DOHH2 (cell line): Measurements from ENCODE around the gene SAMD9.

ENCODE experiments used
- H3F3A ChIP-seq: fragments of 200-600 bp; sonication (generic), shearing (Covaris generic); 2 replicates; pipeline ENCODE4 v1.6.0; 2016; ENCODE audit warnings: antibody characterized with exemption, mild to moderate bottlenecking; ENCODE audit not compliant: control insufficient read depth, insufficient read depth
- H3K27ac ChIP-seq: fragments of 200-600 bp; sonication (generic); 2 replicates; pipeline ENCODE4 v1.5.1; 2014; ENCODE audit warnings: low read depth, mild to moderate bottlenecking, low read length, moderate library complexity
- H3K27me3 ChIP-seq: fragments of 200-600 bp; sonication (generic); 2 replicates; pipeline ENCODE4 v1.6.1; 2014; ENCODE audit warnings: mild to moderate bottlenecking, low read length, mixed read lengths; ENCODE audit not compliant: control insufficient read depth
- H3K36me3 ChIP-seq: fragments of 200-600 bp; sonication (generic); 2 replicates; pipeline ENCODE4 v1.6.1; 2014; ENCODE audit warnings: mild to moderate bottlenecking, low read length, moderate library complexity, mixed read lengths; ENCODE audit not compliant: control insufficient read depth
- H3K4me1 ChIP-seq: fragments of 200-600 bp; sonication (generic); 2 replicates; pipeline ENCODE4 v1.6.1; 2014; ENCODE audit warnings: mild to moderate bottlenecking, low read length, mixed read lengths; ENCODE audit not compliant: control insufficient read depth
- H3K4me2 ChIP-seq: fragments of 200-600 bp; sonication (generic); 2 replicates; pipeline ENCODE4 v1.6.0; 2014; ENCODE audit warnings: mild to moderate bottlenecking, low read length, moderate library complexity
- H3K4me3 ChIP-seq: fragments of 200-600 bp; sonication (generic); 2 replicates; pipeline ENCODE4 v1.5.1; 2014; ENCODE audit warnings: mild to moderate bottlenecking, low read length, mixed read lengths
- H3K79me2 ChIP-seq: fragments of 200-600 bp; sonication (generic); 2 replicates; pipeline ENCODE4 v1.6.1; 2014; ENCODE audit warnings: mild to moderate bottlenecking, low read length, mixed read lengths; ENCODE audit not compliant: control insufficient read depth
- H3K9me2 ChIP-seq: fragments of 200-600 bp; sonication (generic); replicated peaks from 2 replicates; pipeline ENCODE4 v1.6.1; 2014; ENCODE audit warnings: mild to moderate bottlenecking, low read length, mixed read lengths; ENCODE audit not compliant: control insufficient read depth
- H3K9me3 ChIP-seq: fragments of 200-600 bp; sonication (generic); 2 replicates; pipeline ENCODE4 v1.6.1; 2014; ENCODE audit warnings: antibody characterized with exemption, low read length, mixed read lengths; ENCODE audit not compliant: control insufficient read depth, insufficient read depth
- H4K20me1 ChIP-seq: fragments of 200-600 bp; sonication (generic); 2 replicates; pipeline ENCODE4 v1.6.0; 2014; ENCODE audit warnings: low read depth, mild to moderate bottlenecking, antibody characterized with exemption, low read length, moderate library complexity; ENCODE audit not compliant: control insufficient read depth, insufficient read depth
- CTCF ChIP-seq: fragments of 200-600 bp; sonication (generic); IDR thresholded peaks from one replicate; pipeline ENCODE4 v1.5.1; 2014; ENCODE audit warnings: antibody characterized with exemption, mild to moderate bottlenecking, low read depth, low read length; ENCODE audit not compliant: poor library complexity, severe bottlenecking
- EZH2phosphoT487 ChIP-seq: fragments of 200-600 bp; sonication (generic); IDR thresholded peaks from 2 replicates; pipeline ENCODE4 v1.6.1; 2017; ENCODE audit warnings: borderline replicate concordance, mild to moderate bottlenecking, antibody characterized with exemption, low read length, moderate library complexity, mixed read lengths

The SAMD9 gene

GRCh38 chr7:93146036-93146435, 28.3 kb upstream of the SAMD9 start:
- H3K4me2 ChIP-seq, result no peak overlapping the region
- no peaks in the 10 kb centered on the region for H3K4me1 ChIP-seq
- no peak overlapping the region for H3K27ac ChIP-seq
- no peaks in the 10 kb centered on the region for H3K79me2 ChIP-seq
- no peaks in the 10 kb centered on the region for H3F3A ChIP-seq
- H3K9me3 ChIP-seq, result no peaks in the 10 kb centered on the region
- H4K20me1 ChIP-seq, result no peaks in the 10 kb centered on the region
- TF ChIP-seq EZH2phosphoT487, result no peak
- no peak for TF ChIP-seq CTCF
- H3K27me3 ChIP-seq, result no peaks in the 10 kb centered on the region
- no peaks in the 10 kb centered on the region for H3K9me2 ChIP-seq
- H3K36me3 ChIP-seq, result no peaks in the 10 kb centered on the region
- no peak overlapping the region for H3K4me3 ChIP-seq

DNA sequence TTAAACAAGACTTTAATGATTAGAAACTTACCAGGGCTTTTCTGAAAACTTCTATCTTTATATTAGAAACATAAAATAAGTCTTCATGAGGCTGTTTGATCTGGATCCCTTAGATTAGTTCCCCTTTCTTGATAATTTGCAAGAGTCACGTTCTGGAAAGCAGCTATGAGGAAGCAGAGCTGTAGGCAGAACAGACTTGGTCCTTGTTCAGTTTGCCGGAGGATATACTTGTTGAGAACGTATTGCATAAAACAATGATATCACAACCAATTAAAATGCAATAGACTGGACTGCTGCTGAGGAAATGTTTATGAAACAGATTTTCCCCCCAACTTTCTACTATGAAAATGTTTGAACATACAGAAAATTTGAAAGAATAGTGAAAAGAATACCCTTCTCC, 27.6 kb upstream of the SAMD9 start:
- Histone ChIP-seq H3K4me2 (no peak overlapping the region), H3K27me3 (no peaks in the 10 kb centered on the region), H3K79me2 (no peaks in the 10 kb centered on the region), H3K27ac (no peak overlapping the region), H4K20me1 (no peaks in the 10 kb centered on the region), H3K4me3 (no peak overlapping the region), H3K4me1 (no peaks in the 10 kb centered on the region), H3F3A (no peaks in the 10 kb centered on the region), H3K9me2 (no peaks in the 10 kb centered on the region), H3K36me3 (no peaks in the 10 kb centered on the region), H3K9me3 (no peaks in the 10 kb centered on the region)
- TF ChIP-seq EZH2phosphoT487 (no peak), CTCF (no peak)

GRCh38 chr7:93142127-93142526, 24.3 kb upstream of the SAMD9 start:
- Histone ChIP-seq H3K9me3 (no peaks in the 10 kb centered on the region), H4K20me1 (no peaks in the 10 kb centered on the region), H3F3A (no peaks in the 10 kb centered on the region), H3K4me3 (no peak overlapping the region), H3K36me3 (no peaks in the 10 kb centered on the region), H3K9me2 (no peaks in the 10 kb centered on the region), H3K79me2 (no peaks in the 10 kb centered on the region), H3K27ac (no peak overlapping the region), H3K27me3 (no peaks in the 10 kb centered on the region), H3K4me1 (no peaks in the 10 kb centered on the region), H3K4me2 (no peak overlapping the region)
- TF ChIP-seq EZH2phosphoT487 (no peak), CTCF (no peak)
